ENCODE data around the gene WWOX. TPM values are rescaled to one million over a fixed set of nuclear protein-coding genes. Genes with fewer than 3 reads are reported as not detected.

WWOX gene
- total RNA-seq, 1 donor from 2014 or later = 19.2 TPM

DNA sequence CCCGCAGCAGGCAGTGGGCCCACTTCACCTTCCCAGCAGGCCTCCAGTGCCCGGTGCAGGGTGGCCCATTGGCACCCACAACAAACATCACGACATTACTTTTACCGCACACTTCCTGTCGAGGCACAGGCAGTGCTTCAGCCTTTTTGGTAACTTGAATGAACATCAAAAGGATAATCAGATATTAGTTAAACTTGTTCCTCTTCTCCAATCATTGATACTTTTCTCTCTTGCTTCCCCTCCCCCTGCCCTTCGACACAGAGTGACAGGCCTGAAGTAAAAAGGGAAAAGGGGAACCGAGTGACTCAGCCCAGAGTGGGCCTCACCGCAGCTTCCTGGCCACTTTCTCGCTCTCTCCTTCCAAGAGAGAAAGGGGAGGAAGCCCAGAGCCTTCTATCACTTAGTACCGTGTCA, 994.1 kb downstream of the WWOX start:
- Histone ChIP-seq H3K9me3 (no peaks in the 10 kb centered on the region), H3K4me3 (no peak overlapping the region)
- peak; percentile 81 to 85 for ATAC-seq

DNA sequence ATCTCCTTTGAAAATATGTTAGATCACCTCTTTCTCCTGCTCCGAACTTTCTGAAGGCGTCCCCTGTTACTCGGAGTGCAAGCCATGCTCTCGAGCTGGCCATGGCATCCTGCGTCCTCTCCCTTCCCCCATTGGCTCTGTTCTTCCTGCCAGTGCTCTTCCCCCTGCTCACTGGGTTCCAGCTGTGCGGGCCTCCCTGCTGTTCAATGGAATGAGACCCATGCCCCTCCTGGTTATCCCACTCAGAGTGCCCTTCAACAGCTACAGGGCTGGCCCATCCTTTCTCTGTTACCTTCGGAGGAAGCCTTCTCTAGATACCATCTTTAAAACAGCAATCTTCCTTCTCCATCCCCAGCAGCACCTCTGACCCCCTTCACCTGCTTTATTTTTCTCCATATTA, 996.8 kb downstream of the WWOX start:
- DNase-seq = no peak
- TF ChIP-seq, protein P1, sequence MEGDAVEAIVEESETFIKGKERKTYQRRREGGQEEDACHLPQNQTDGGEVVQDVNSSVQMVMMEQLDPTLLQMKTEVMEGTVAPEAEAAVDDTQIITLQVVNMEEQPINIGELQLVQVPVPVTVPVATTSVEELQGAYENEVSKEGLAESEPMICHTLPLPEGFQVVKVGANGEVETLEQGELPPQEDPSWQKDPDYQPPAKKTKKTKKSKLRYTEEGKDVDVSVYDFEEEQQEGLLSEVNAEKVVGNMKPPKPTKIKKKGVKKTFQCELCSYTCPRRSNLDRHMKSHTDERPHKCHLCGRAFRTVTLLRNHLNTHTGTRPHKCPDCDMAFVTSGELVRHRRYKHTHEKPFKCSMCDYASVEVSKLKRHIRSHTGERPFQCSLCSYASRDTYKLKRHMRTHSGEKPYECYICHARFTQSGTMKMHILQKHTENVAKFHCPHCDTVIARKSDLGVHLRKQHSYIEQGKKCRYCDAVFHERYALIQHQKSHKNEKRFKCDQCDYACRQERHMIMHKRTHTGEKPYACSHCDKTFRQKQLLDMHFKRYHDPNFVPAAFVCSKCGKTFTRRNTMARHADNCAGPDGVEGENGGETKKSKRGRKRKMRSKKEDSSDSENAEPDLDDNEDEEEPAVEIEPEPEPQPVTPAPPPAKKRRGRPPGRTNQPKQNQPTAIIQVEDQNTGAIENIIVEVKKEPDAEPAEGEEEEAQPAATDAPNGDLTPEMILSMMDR (IDR thresholded peaks at IDR 0.05) = no peak
- H3K4me1 ChIP-seq = peaks cover 6% of the 10 kb centered on the region
- no peaks in the 10 kb centered on the region for H3K36me3 ChIP-seq
- no peak for ATAC-seq
- no peaks in the 10 kb centered on the region for H3K9me3 ChIP-seq
- no peak overlapping the region for H3K27ac ChIP-seq
- H3K4me3 ChIP-seq = no peak overlapping the region
- intact Hi-C loops (cut with DNase I) = no loop called here
- H3K27me3 ChIP-seq (ENCODE audit: low read depth) = no peaks in the 10 kb centered on the region

More for the DNA sequence above, 994.1 kb downstream of the WWOX start:
- no peaks in the 10 kb centered on the region for H3K27me3 ChIP-seq (ENCODE audit: low read depth)
- no peaks in the 10 kb centered on the region for H3K36me3 ChIP-seq
- H3K4me1 ChIP-seq = peaks cover 14% of the 10 kb centered on the region
- H3K27ac ChIP-seq = no peak overlapping the region
- TF ChIP-seq, protein P1 (IDR thresholded peaks at IDR 0.05) = no peak
- DNase-seq = peak; percentile 69
- intact Hi-C loops (cut with DNase I) = no loop called here

DNA sequence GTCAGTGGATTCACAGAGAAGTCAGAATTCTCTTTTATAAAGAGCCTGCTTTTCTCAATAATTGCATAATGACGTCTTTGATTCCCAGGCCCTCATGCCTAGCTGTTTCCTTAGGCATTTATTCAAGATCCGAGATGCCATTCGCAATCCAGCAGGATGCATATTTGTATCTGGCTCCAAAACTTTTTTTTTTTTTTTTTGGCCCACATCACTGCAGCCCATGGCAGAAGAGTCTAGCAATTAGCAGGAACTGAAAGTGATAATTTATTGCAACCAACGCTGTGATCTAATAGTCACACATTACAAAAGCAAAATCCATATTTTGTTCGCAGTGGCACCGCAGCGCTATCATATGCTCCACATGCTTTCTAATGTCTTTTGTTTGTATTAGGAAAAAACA, 997.7 kb downstream of the WWOX start:
- Histone ChIP-seq H3K27ac (no peak overlapping the region), H3K27me3 (ENCODE audit: low read depth) (no peaks in the 10 kb centered on the region), H3K36me3 (no peaks in the 10 kb centered on the region), H3K4me1 (peaks cover 6% of the 10 kb centered on the region), H3K9me3 (no peaks in the 10 kb centered on the region), H3K4me3 (no peak overlapping the region)
- DNase-seq (no peak), ATAC-seq (peak in 1 of 2 donors; percentile 8)
- TF ChIP-seq, protein P1 (IDR thresholded peaks at IDR 0.05) = no peak
- intact Hi-C loops (cut with DNase I) = no loop called here

DNA sequence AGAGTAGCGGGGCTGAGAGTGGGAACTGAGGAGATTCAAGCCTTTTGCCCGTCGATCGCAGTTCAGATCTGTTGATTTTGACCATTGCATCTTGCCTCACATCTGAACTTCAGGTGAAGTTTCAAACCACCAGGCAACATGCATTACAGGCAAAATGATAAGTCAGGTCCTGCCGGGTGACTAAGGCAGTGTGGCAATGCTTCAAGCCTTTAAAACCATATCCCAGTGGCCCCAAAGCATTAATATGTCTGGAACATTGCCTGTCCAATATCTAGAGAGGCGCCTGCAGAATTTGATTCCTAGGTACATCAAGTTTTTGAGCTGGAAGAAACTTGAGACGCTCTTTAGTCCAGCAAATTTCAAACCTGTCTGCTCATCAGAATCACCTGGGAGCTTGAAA, 998.3 kb downstream of the WWOX start:
- TF ChIP-seq, protein P1 (IDR thresholded peaks at IDR 0.05) = no peak
- Histone ChIP-seq H3K4me3 (no peak overlapping the region), H3K4me1 (peaks cover 6% of the 10 kb centered on the region), H3K36me3 (no peaks in the 10 kb centered on the region), H3K27ac (no peak overlapping the region), H3K9me3 (no peaks in the 10 kb centered on the region), H3K27me3 (ENCODE audit: low read depth) (no peaks in the 10 kb centered on the region)
- DNase-seq = no peak
- ATAC-seq = no peak
- intact Hi-C loops (cut with DNase I) = no loop called here

DNA sequence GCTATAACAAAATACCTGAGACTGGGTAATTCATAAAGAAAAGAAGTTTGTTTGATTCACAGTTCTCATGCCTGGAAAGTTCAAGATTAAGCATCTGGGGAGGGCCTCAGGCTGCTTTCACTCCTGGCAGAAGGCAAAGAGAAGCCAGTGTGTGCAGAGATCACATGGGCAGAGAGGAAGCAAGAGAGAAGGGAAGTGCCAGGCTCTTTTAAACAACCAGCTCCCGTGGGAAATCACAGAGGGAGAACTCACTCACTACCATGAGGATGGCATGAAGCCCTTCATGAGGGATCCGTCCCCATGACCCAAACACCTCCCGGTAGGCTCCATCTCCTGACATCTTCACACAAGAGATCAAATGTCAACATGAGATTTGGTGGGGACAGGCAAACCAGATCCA, 999.5 kb downstream of the WWOX start:
- Histone ChIP-seq H3K36me3 (no peaks in the 10 kb centered on the region), H3K27me3 (ENCODE audit: low read depth) (no peaks in the 10 kb centered on the region), H3K4me3 (no peak overlapping the region), H3K4me1 (no peaks in the 10 kb centered on the region), H3K27ac (no peak overlapping the region), H3K9me3 (no peaks in the 10 kb centered on the region)
- intact Hi-C loops (cut with DNase I) = no loop called here
- ATAC-seq (peak; percentile 21 to 55), DNase-seq (no peak)
- TF ChIP-seq, protein P1 (IDR thresholded peaks at IDR 0.05) = no peak

DNA sequence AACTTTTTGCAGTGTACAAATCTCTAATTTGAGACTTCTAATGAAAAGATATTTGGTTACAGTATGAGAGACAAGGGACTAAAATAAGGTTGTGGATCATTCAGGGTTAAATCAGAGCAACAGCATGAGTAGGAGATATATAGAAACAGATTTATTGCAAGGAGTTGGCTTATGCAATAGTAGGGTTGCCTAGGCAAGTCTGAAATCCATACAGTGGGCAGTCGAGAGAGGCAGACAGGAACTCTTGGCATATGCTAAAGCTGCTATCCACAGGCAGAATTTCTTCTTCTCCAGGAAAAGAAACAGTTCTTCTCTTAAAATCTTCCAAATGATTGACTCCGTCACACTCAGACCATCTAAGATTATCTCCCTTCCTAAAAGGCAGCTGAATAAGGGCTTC, 1000.3 kb downstream of the WWOX start:
- Histone ChIP-seq H3K36me3 (no peaks in the 10 kb centered on the region), H3K4me3 (no peak overlapping the region), H3K27me3 (ENCODE audit: low read depth) (no peaks in the 10 kb centered on the region), H3K9me3 (no peaks in the 10 kb centered on the region), H3K4me1 (no peaks in the 10 kb centered on the region), H3K27ac (no peak overlapping the region)
- TF ChIP-seq, protein P1 (IDR thresholded peaks at IDR 0.05) = no peak
- intact Hi-C loops (cut with DNase I) = no loop called here
- DNase-seq = no peak
- peak; percentile 53 to 56 for ATAC-seq

Measured in lower lobe of right lung (tissue), 2 donors.